ENCODE measurements around the gene MS4A13. TPM values are rescaled to one million over a fixed set of nuclear protein-coding genes. Genes with fewer than 3 reads are reported as not detected.

MS4A13 gene
- total RNA-seq, 1 experiment from 2014 or later = not detected

DNA sequence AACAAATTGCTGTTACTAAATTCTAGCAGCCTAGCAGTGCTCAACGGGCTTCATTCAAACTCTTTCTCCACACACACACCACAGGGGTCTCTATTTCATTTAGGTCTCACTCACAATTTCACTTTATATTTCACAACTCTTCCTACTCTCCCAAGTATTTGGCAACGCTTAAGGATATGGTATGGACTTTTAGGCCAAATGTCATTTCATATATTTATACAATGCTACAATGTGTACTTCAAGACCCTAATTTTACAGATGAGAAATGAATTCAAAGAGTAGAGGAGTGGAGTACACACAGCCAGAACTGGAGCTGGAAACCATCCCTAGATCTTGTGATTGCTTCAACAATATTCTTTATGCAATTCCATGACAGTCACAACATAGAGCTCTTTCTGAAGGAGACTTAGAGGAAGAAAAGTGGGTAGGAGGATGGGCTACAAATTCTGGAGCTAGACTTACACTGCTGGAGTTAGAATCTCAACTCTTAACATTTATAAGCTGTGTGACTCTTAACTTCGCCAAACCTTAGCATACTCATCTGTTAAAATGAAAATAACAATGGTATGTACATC, 2.5 kb upstream of the MS4A13 start:
- Mint-ChIP-seq H3K9me3 (peaks cover 16 to 21% of the 10 kb centered on the region in 2 experiments), H3K27me3 (ENCODE audit: low read depth) (no peaks in the 10 kb centered on the region), H3K4me1 (peaks cover 0 to 5% of the 10 kb centered on the region in 2 experiments; a peak in 2 of 4 replicates), H3K27ac (no peak overlapping the region), H3K36me3 (ENCODE audit: insufficient read depth in 1 of 3, low read depth in 3 of 3) (peaks cover 5 to 18% (median 8%) of the 10 kb centered on the region in 3 experiments; a peak in 6 of 7 replicates), H3K4me3 (no peak overlapping the region)
- Histone ChIP-seq H3K23ac (ENCODE audit: insufficient read length, low read depth, low read length) (no peak overlapping the region), H2BK120ac (ENCODE audit: low read depth, low read length, poor library complexity, severe bottlenecking) (no peak overlapping the region), H4K8ac (replicated peaks; ENCODE audit: insufficient read length, low read depth, low read length) (no peak overlapping the region), H2BK12ac (ENCODE audit: insufficient read length, low read depth, low read length) (no peak overlapping the region), H3T11ph (ENCODE audit: low read length) (no peak overlapping the region), H2AFZ (ENCODE audit: low read length) (no peak overlapping the region), H2BK20ac (ENCODE audit: low read depth, low read length, poor library complexity, severe bottlenecking) (no peak overlapping the region), H3K27me3 (ENCODE audit: insufficient read depth, low read length) (no peaks in the 10 kb centered on the region), H4K5ac (ENCODE audit: insufficient read length, low read depth, low read length) (no peak overlapping the region), H2BK5ac (ENCODE audit: insufficient read length, low read length) (no peak overlapping the region), H2BK15ac (ENCODE audit: low read depth, low read length) (no peak overlapping the region), H3K23me2 (ENCODE audit: insufficient read length, low read depth, low read length, poor library complexity, severe bottlenecking) (no peaks in the 10 kb centered on the region), H3K79me1 (ENCODE audit: insufficient read depth, low read depth, low read length, poor library complexity, severe bottlenecking) (no peaks in the 10 kb centered on the region), H4K91ac (ENCODE audit: insufficient read length, low read depth, low read length) (no peak overlapping the region), H3K56ac (ENCODE audit: insufficient read length, low read depth, low read length) (no peak overlapping the region), H3K79me2 (ENCODE audit: insufficient read depth, low read length) (no peaks in the 10 kb centered on the region), H3K4me1 (ENCODE audit: insufficient read depth, low read length) (no peaks in the 10 kb centered on the region), H2AK5ac (ENCODE audit: insufficient read length, low read length) (no peak overlapping the region), H3K9ac (ENCODE audit: extremely low read depth, insufficient read length, low read length) (no peak overlapping the region), H3K18ac (ENCODE audit: insufficient read length, low read depth, low read length) (no peak overlapping the region), H4K20me1 (ENCODE audit: control insufficient read depth, insufficient read depth, insufficient read length) (no peaks in the 10 kb centered on the region), H3K4me2 (ENCODE audit: insufficient read depth, insufficient read length, low read length) (no peak overlapping the region), H3K9me3 (ENCODE audit: control insufficient read depth, low read depth, low read length) (no peaks in the 10 kb centered on the region), H3K27ac (ENCODE audit: insufficient read length, low read depth, low read length) (no peak overlapping the region), H3K4ac (ENCODE audit: low read depth, low read length) (no peak overlapping the region), H3K14ac (ENCODE audit: insufficient read depth, low read length) (no peak overlapping the region)
- WGBS (ENCODE audit: extremely low coverage, insufficient read length, low lambda C conversion rate) = no CpG with 5 or more reads among the region's 3 CpGs
- TF ChIP-seq, protein P1, sequence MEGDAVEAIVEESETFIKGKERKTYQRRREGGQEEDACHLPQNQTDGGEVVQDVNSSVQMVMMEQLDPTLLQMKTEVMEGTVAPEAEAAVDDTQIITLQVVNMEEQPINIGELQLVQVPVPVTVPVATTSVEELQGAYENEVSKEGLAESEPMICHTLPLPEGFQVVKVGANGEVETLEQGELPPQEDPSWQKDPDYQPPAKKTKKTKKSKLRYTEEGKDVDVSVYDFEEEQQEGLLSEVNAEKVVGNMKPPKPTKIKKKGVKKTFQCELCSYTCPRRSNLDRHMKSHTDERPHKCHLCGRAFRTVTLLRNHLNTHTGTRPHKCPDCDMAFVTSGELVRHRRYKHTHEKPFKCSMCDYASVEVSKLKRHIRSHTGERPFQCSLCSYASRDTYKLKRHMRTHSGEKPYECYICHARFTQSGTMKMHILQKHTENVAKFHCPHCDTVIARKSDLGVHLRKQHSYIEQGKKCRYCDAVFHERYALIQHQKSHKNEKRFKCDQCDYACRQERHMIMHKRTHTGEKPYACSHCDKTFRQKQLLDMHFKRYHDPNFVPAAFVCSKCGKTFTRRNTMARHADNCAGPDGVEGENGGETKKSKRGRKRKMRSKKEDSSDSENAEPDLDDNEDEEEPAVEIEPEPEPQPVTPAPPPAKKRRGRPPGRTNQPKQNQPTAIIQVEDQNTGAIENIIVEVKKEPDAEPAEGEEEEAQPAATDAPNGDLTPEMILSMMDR (conservative IDR thresholded peaks at IDR 0.05) = no peak
- no peak for DNase-seq
